GM23338 (cell line): ENCODE results near the gene HLA-DMB. TPM values are rescaled to one million over a fixed set of nuclear protein-coding genes. Genes with fewer than 3 reads are reported as not detected.

Experiments
- ATAC-seq: fragments of 200-7000 bp; cut with Tn5 transposase; 3 replicates; pipeline ENCODE4 v1.9.1; 2020
- DNase-seq: peaks from one replicate; pipeline ENCODE4 v3.0.0-alpha.2; 2015; ENCODE audit warnings: low spot score
- H2AFZ ChIP-seq: fragments of 200-600 bp; sonication (generic); 2 replicates; pipeline ENCODE4 v1.8.0; 2016; ENCODE audit warnings: antibody characterized with exemption, mild to moderate bottlenecking, moderate library complexity
- H3F3A ChIP-seq: fragments of 200-600 bp; sonication (generic); replicated peaks from 2 replicates; pipeline ENCODE4 v1.8.0; 2017; ENCODE audit warnings: antibody characterized with exemption, mixed run types, low read depth
- H3K27ac ChIP-seq: fragments of 200-600 bp; sonication (generic); 2 replicates; pipeline ENCODE4 v1.6.1; 2016; ENCODE audit warnings: low read depth
- H3K27me3 ChIP-seq: fragments of 200-600 bp; sonication (generic); 2 replicates; pipeline ENCODE4 v1.8.0; 2016; ENCODE audit warnings: mild to moderate bottlenecking, mixed run types, moderate library complexity; ENCODE audit not compliant: insufficient read depth
- H3K36me3 ChIP-seq: fragments of 200-600 bp; sonication (generic); 2 replicates; pipeline ENCODE4 v1.8.0; 2016; ENCODE audit warnings: mild to moderate bottlenecking; ENCODE audit not compliant: insufficient read depth
- H3K4me1 ChIP-seq: fragments of 200-600 bp; sonication (generic); 2 replicates; pipeline ENCODE4 v1.8.0; 2016; ENCODE audit warnings: mild to moderate bottlenecking, moderate library complexity; ENCODE audit not compliant: insufficient read depth
- H3K4me2 ChIP-seq: fragments of 200-600 bp; sonication (generic); 2 replicates; pipeline ENCODE4 v1.7.1; 2017; ENCODE audit warnings: mixed run types
- H3K4me3 ChIP-seq: fragments of 200-600 bp; sonication (generic); 2 replicates; pipeline ENCODE4 v1.6.1; 2016; ENCODE audit warnings: mixed run types
- H3K79me2 ChIP-seq: fragments of 200-600 bp; sonication (generic); replicated peaks from 2 replicates; pipeline ENCODE4 v1.8.0; 2017; ENCODE audit warnings: mild to moderate bottlenecking; ENCODE audit not compliant: insufficient read depth
- H3K9me2 ChIP-seq: fragments of 200-600 bp; sonication (generic); 2 replicates; pipeline ENCODE4 v1.8.0; 2017; ENCODE audit not compliant: insufficient read depth
- H4K20me1 ChIP-seq: fragments of 200-600 bp; sonication (generic); replicated peaks from 2 replicates; pipeline ENCODE4 v1.8.0; 2017; ENCODE audit warnings: mild to moderate bottlenecking; ENCODE audit not compliant: insufficient read depth
- H3K27ac Mint-ChIP-seq: 2 replicates; pipeline ENCODE4 v1.8.0; 2020; ENCODE audit warnings: inconsistent platforms, mild to moderate bottlenecking, moderate library complexity, mixed read lengths
- H3K27me3 Mint-ChIP-seq: 3 replicates; pipeline ENCODE4 v1.8.0; 2022; ENCODE audit warnings: low read depth, mild to moderate bottlenecking, moderate library complexity, mixed read lengths, inconsistent platforms; ENCODE audit not compliant: insufficient read depth, poor library complexity
- H3K36me3 Mint-ChIP-seq: 3 replicates; pipeline ENCODE4 v1.8.0; 2021; ENCODE audit warnings: low read depth, mild to moderate bottlenecking, inconsistent platforms, moderate library complexity, mixed read lengths
- H3K4me1 Mint-ChIP-seq: 3 replicates; pipeline ENCODE4 v1.8.0; 2020; ENCODE audit warnings: mild to moderate bottlenecking, inconsistent platforms, mixed read lengths
- H3K4me3 Mint-ChIP-seq: 3 replicates; pipeline ENCODE4 v1.8.0; 2021; ENCODE audit warnings: moderate library complexity, mild to moderate bottlenecking, inconsistent platforms, mixed read lengths
- H3K9me3 Mint-ChIP-seq: 3 replicates; pipeline ENCODE4 v1.8.0; 2020; ENCODE audit warnings: moderate library complexity, mild to moderate bottlenecking, inconsistent platforms, mixed read lengths
- CREB1 ChIP-seq: fragments of 250-450 bp; sonication (Bioruptor Pico); IDR thresholded peaks from 2 replicates; pipeline ENCODE4 v1.5.0; 2020; ENCODE audit warnings: low read depth, mild to moderate bottlenecking, moderate library complexity
- CTCF ChIP-seq, 2 experiments: fragments of 200-600 bp in 1 of 2; sonication (generic) in 1 of 2; conservative IDR thresholded peaks; 2 replicates each; pipeline versions ENCODE4 v1.5.1 to v1.6.1; 2016 to 2017; ENCODE audit warnings: antibody characterized with exemption in 2 of 2, low read depth in 2 of 2, mild to moderate bottlenecking in 2 of 2, moderate library complexity in 1 of 2
- EZH2 ChIP-seq: fragments of 200-600 bp; sonication (generic); IDR thresholded peaks from one replicate; pipeline ENCODE4 v1.8.0; 2017; ENCODE audit warnings: antibody characterized with exemption, mild to moderate bottlenecking, low read depth; ENCODE audit not compliant: unreplicated experiment
- EZH2phosphoT487 ChIP-seq: fragments of 200-600 bp; sonication (generic); IDR thresholded peaks from one replicate; pipeline ENCODE4 v1.8.1; 2018; ENCODE audit warnings: antibody characterized with exemption; ENCODE audit not compliant: unreplicated experiment
- JUNB ChIP-seq: IDR thresholded peaks from one replicate; pipeline ENCODE4 v1.6.1; 2016; ENCODE audit warnings: antibody characterized with exemption; ENCODE audit not compliant: unreplicated experiment
- NANOG ChIP-seq: IDR thresholded peaks from 2 replicates; pipeline ENCODE4 v1.6.1; 2016; ENCODE audit warnings: antibody characterized with exemption, borderline replicate concordance
- POLR2AphosphoS5 ChIP-seq: IDR thresholded peaks from 2 replicates; pipeline ENCODE4 v1.6.1; 2016; ENCODE audit warnings: antibody characterized with exemption, low read depth
- REST ChIP-seq: IDR thresholded peaks from one replicate; pipeline ENCODE4 v1.6.1; 2018; ENCODE audit warnings: antibody characterized with exemption; ENCODE audit not compliant: unreplicated experiment
- STAT1 ChIP-seq: IDR thresholded peaks from one replicate; pipeline ENCODE4 v1.6.1; 2016; ENCODE audit warnings: antibody characterized with exemption; ENCODE audit not compliant: unreplicated experiment
- ZNF114 ChIP-seq: fragments of 250-450 bp; sonication (Bioruptor Pico); IDR thresholded peaks from 2 replicates; pipeline ENCODE4 v1.5.0; 2020; ENCODE audit warnings: mild to moderate bottlenecking, moderate library complexity
- ZNF331 ChIP-seq: fragments of 250-450 bp; sonication (Bioruptor Pico); IDR thresholded peaks from 2 replicates; pipeline ENCODE4 v1.5.0; 2020; ENCODE audit warnings: low read depth, mild to moderate bottlenecking, moderate library complexity
- polyA plus RNA-seq: library from polyadenylated mRNA; unstranded; fragments of >200 nt; fragmentation: Nextera tagmentation; extraction: Ambion mirVana; gene quantifications from 2 replicates; pipeline ENCODE4 v1.2.1, GENCODE V29; 2016
- total RNA-seq: library from RNA; depleted of rRNA; stranded (reverse); fragments of >200 nt; shearing (Covaris generic); gene quantifications from 2 replicates; pipeline ENCODE4 v1.2.3, GENCODE V29; 2014
- TF ChIP-seq, protein P1 (sequence below): IDR thresholded peaks from 2 replicates; pipeline ENCODE4 v1.6.1; 2016; ENCODE audit warnings: antibody characterized with exemption
- TF ChIP-seq, protein P2 (sequence below): fragments of 250-450 bp; sonication (Bioruptor Pico); IDR thresholded peaks from 2 replicates; pipeline ENCODE4 v1.5.0; 2020; ENCODE audit warnings: mild to moderate bottlenecking, moderate library complexity

The HLA-DMB gene
- total and polyA plus RNA-seq, 2 experiments from 2014 or later = 0.70 to 1.6 TPM

DNA sequence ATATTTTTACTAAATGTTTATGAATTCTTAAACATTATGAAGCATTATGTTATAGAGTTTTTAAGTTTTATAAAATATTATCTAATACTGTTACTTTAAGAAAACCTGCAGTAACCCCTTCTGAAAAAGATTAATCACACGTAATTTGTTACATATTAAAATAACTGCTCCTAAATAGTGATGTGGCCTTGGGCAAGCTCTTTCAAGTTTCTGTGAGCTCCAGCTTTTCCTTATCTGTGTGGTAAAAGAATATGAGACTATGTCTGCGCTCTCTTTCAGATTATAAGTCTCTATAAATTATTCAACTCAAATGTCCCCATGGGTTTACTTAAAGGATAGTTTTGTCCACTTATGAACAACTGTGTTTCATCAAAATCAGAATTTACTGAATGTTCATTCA is 31.9 kb downstream of the HLA-DMB start:
- Mint-ChIP-seq H3K4me1 (no peaks in the 10 kb centered on the region), H3K9me3 (no peaks in the 10 kb centered on the region), H3K27me3 (no peaks in the 10 kb centered on the region), H3K27ac (no peak overlapping the region), H3K36me3 (no peaks in the 10 kb centered on the region), H3K4me3 (no peak overlapping the region)
- Histone ChIP-seq H3K9me2 (no peaks in the 10 kb centered on the region), H3K27ac (no peak overlapping the region), H2AFZ (no peak overlapping the region), H3K4me1 (no peaks in the 10 kb centered on the region), H3K79me2 (no peaks in the 10 kb centered on the region), H4K20me1 (no peaks in the 10 kb centered on the region), H3K4me3 (no peak overlapping the region), H3F3A (no peaks in the 10 kb centered on the region), H3K27me3 (no peaks in the 10 kb centered on the region), H3K4me2 (no peak overlapping the region), H3K36me3 (no peaks in the 10 kb centered on the region)
- DNase-seq (no peak), ATAC-seq (no peak)
- TF ChIP-seq NANOG (no peak), CTCF (conservative IDR thresholded peaks at IDR 0.05; ENCODE audit: low read depth in 2 of 2) (no peak), CREB1 (CRISPR knock-in tag) (no peak), JUNB (no peak), STAT1 (no peak), EZH2phosphoT487 (no peak), ZNF114 (CRISPR knock-in tag) (no peak), ZNF331 (no peak), REST (no peak), EZH2 (no peak), POLR2AphosphoS5 (no peak)
- TF ChIP-seq, protein P1, sequence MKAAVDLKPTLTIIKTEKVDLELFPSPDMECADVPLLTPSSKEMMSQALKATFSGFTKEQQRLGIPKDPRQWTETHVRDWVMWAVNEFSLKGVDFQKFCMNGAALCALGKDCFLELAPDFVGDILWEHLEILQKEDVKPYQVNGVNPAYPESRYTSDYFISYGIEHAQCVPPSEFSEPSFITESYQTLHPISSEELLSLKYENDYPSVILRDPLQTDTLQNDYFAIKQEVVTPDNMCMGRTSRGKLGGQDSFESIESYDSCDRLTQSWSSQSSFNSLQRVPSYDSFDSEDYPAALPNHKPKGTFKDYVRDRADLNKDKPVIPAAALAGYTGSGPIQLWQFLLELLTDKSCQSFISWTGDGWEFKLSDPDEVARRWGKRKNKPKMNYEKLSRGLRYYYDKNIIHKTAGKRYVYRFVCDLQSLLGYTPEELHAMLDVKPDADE = no peak
- TF ChIP-seq, protein P2, sequence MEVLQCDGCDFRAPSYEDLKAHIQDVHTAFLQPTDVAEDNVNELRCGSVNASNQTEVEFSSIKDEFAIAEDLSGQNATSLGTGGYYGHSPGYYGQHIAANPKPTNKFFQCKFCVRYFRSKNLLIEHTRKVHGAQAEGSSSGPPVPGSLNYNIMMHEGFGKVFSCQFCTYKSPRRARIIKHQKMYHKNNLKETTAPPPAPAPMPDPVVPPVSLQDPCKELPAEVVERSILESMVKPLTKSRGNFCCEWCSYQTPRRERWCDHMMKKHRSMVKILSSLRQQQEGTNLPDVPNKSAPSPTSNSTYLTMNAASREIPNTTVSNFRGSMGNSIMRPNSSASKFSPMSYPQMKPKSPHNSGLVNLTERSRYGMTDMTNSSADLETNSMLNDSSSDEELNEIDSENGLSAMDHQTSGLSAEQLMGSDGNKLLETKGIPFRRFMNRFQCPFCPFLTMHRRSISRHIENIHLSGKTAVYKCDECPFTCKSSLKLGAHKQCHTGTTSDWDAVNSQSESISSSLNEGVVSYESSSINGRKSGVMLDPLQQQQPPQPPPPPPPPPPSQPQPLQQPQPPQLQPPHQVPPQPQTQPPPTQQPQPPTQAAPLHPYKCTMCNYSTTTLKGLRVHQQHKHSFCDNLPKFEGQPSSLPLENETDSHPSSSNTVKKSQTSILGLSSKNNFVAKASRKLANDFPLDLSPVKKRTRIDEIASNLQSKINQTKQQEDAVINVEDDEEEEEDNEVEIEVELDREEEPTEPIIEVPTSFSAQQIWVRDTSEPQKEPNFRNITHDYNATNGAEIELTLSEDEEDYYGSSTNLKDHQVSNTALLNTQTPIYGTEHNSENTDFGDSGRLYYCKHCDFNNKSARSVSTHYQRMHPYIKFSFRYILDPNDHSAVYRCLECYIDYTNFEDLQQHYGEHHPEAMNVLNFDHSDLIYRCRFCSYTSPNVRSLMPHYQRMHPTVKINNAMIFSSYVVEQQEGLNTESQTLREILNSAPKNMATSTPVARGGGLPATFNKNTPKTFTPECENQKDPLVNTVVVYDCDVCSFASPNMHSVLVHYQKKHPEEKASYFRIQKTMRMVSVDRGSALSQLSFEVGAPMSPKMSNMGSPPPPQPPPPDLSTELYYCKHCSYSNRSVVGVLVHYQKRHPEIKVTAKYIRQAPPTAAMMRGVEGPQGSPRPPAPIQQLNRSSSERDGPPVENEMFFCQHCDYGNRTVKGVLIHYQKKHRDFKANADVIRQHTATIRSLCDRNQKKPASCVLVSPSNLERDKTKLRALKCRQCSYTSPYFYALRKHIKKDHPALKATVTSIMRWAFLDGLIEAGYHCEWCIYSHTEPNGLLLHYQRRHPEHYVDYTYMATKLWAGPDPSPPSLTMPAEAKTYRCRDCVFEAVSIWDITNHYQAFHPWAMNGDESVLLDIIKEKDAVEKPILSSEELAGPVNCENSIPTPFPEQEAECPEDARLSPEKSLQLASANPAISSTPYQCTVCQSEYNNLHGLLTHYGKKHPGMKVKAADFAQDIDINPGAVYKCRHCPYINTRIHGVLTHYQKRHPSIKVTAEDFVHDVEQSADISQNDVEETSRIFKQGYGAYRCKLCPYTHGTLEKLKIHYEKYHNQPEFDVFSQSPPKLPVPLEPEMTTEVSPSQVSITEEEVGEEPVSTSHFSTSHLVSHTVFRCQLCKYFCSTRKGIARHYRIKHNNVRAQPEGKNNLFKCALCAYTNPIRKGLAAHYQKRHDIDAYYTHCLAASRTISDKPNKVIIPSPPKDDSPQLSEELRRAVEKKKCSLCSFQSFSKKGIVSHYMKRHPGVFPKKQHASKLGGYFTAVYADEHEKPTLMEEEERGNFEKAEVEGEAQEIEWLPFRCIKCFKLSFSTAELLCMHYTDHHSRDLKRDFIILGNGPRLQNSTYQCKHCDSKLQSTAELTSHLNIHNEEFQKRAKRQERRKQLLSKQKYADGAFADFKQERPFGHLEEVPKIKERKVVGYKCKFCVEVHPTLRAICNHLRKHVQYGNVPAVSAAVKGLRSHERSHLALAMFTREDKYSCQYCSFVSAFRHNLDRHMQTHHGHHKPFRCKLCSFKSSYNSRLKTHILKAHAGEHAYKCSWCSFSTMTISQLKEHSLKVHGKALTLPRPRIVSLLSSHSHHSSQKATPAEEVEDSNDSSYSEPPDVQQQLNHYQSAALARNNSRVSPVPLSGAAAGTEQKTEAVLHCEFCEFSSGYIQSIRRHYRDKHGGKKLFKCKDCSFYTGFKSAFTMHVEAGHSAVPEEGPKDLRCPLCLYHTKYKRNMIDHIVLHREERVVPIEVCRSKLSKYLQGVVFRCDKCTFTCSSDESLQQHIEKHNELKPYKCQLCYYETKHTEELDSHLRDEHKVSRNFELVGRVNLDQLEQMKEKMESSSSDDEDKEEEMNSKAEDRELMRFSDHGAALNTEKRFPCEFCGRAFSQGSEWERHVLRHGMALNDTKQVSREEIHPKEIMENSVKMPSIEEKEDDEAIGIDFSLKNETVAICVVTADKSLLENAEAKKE (CRISPR knock-in tag) = no peak
